ENCODE data around the gene TUBB.

DNA sequence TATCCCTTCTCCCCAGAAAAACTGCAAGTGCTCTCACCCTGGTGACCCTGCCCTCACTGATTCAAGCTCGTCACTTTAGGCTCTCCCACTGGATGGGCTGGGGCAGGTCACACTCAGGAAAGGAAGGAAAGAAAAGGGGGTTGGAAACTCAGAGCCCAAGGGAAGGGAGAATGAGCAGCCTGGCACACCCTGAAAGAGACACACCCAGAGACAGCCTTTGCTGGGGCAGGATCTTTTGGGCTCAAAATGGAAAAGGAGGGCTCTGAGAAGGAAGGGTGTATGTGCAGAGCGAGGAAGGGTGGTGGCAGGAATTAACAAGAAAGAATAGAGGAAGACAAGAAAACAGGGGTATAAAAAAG, 36.2 kb upstream of the TUBB start:
- TF ChIP-seq, protein P1, sequence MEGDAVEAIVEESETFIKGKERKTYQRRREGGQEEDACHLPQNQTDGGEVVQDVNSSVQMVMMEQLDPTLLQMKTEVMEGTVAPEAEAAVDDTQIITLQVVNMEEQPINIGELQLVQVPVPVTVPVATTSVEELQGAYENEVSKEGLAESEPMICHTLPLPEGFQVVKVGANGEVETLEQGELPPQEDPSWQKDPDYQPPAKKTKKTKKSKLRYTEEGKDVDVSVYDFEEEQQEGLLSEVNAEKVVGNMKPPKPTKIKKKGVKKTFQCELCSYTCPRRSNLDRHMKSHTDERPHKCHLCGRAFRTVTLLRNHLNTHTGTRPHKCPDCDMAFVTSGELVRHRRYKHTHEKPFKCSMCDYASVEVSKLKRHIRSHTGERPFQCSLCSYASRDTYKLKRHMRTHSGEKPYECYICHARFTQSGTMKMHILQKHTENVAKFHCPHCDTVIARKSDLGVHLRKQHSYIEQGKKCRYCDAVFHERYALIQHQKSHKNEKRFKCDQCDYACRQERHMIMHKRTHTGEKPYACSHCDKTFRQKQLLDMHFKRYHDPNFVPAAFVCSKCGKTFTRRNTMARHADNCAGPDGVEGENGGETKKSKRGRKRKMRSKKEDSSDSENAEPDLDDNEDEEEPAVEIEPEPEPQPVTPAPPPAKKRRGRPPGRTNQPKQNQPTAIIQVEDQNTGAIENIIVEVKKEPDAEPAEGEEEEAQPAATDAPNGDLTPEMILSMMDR (conservative IDR thresholded peaks at IDR 0.05; ENCODE audit: low read length): no peak
- TF ChIP-seq EZH2phosphoT487 (IDR thresholded peaks at IDR 0.05; ENCODE audit: borderline replicate concordance, low read depth, low read length): no peak

Measured in OCI-LY7 (cell line).